WTC11 (cell line): Measurements from ENCODE around the gene ACSL4. TPM values are rescaled to one million over a fixed set of nuclear protein-coding genes. Genes with fewer than 3 reads are reported as not detected.

Experiments
- ATAC-seq: fragments of 200-7000 bp; cut with Tn5 transposase; 2 replicates; pipeline ENCODE4 v1.10.0; 2021; ENCODE audit warnings: mild to moderate bottlenecking, moderate library complexity
- CTCF ChIA-PET: fragments of 300-600 bp; sonication (Branson Sonifier 250); formaldehyde crosslinking; loops from one replicate; lab custom pipeline; 2021; ENCODE audit warnings: antibody characterized with exemption; lab: Charles Lee
- POLR2A ChIA-PET: fragments of 350-600 bp; sonication (Branson Sonifier 250); formaldehyde crosslinking; loops from one replicate; lab custom pipeline; 2021; ENCODE audit warnings: antibody characterized with exemption; lab: Charles Lee
- DNase-seq: peaks from one replicate; pipeline ENCODE4 v3.0.0; 2021; ENCODE audit warnings: low spot score
- H3K27ac Mint-ChIP-seq: 2 replicates; pipeline ENCODE4 v1.8.0; 2021; ENCODE audit warnings: mixed read lengths
- H3K27me3 Mint-ChIP-seq: 2 replicates; pipeline ENCODE4 v1.8.0; 2021; ENCODE audit warnings: low read depth, mild to moderate bottlenecking, moderate library complexity, mixed read lengths
- H3K36me3 Mint-ChIP-seq: 2 replicates; pipeline ENCODE4 v1.8.0; 2021; ENCODE audit warnings: mixed read lengths
- H3K4me1 Mint-ChIP-seq: 2 replicates; pipeline ENCODE4 v1.8.0; 2022; ENCODE audit warnings: mixed read lengths
- H3K4me3 Mint-ChIP-seq: 2 replicates; pipeline ENCODE4 v1.8.0; 2021; ENCODE audit warnings: mild to moderate bottlenecking, moderate library complexity, mixed read lengths
- H3K9me3 Mint-ChIP-seq: 2 replicates; pipeline ENCODE4 v1.8.0; 2021; ENCODE audit warnings: mixed read lengths
- ARID4B ChIP-seq: sonication (generic); formaldehyde crosslinking; IDR thresholded peaks from 2 replicates; pipeline ENCODE4 v1.8.0; 2023; ENCODE audit warnings: missing genetic modification reagents, mild to moderate bottlenecking, borderline replicate concordance
- GTF2I ChIP-seq: fragments of 250-450 bp; sonication (Bioruptor Pico); conservative IDR thresholded peaks from 2 replicates; pipeline ENCODE4 v1.4.0; 2021; ENCODE audit warnings: mild to moderate bottlenecking
- JAZF1 ChIP-seq: fragments of 250-450 bp; sonication (Bioruptor Pico); IDR thresholded peaks from 2 replicates; pipeline ENCODE4 v1.9.0; 2021; ENCODE audit warnings: moderate library complexity, mild to moderate bottlenecking, inconsistent platforms
- JUN ChIP-seq: sonication (generic); formaldehyde crosslinking; IDR thresholded peaks from 2 replicates; pipeline ENCODE4 v1.8.0; 2023; ENCODE audit warnings: mild to moderate bottlenecking, missing genetic modification reagents
- MAX ChIP-seq: sonication (generic); formaldehyde crosslinking; IDR thresholded peaks from 2 replicates; pipeline ENCODE4 v1.8.0; 2022; ENCODE audit warnings: mild to moderate bottlenecking, missing genetic modification reagents
- NR2C2 ChIP-seq: sonication (generic); formaldehyde crosslinking; IDR thresholded peaks from 2 replicates; pipeline ENCODE4 v1.8.0; 2022; ENCODE audit warnings: mild to moderate bottlenecking, missing genetic modification reagents
- OVOL2 ChIP-seq: fragments of 250-450 bp; sonication (Bioruptor Pico); IDR thresholded peaks from 2 replicates; pipeline ENCODE4 v1.9.0; 2021; ENCODE audit warnings: mild to moderate bottlenecking, borderline replicate concordance
- SMAD3 ChIP-seq: sonication (generic); formaldehyde crosslinking; IDR thresholded peaks from 2 replicates; pipeline ENCODE4 v1.8.0; 2022; ENCODE audit warnings: missing genetic modification reagents, mild to moderate bottlenecking, borderline replicate concordance
- SMAD4 ChIP-seq: sonication (generic); formaldehyde crosslinking; IDR thresholded peaks from 2 replicates; pipeline ENCODE4 v1.8.0; 2022; ENCODE audit warnings: mild to moderate bottlenecking, missing genetic modification reagents
- SP1 ChIP-seq: sonication (generic); formaldehyde crosslinking; conservative IDR thresholded peaks from 2 replicates; pipeline ENCODE4 v1.8.1; 2022; ENCODE audit warnings: missing genetic modification reagents
- STAT6 ChIP-seq: sonication (generic); formaldehyde crosslinking; conservative IDR thresholded peaks from 2 replicates; pipeline ENCODE4 v1.8.1; 2023; ENCODE audit warnings: mild to moderate bottlenecking, low read depth, missing genetic modification reagents, moderate library complexity
- TEAD1 ChIP-seq: sonication (generic); formaldehyde crosslinking; IDR thresholded peaks from 2 replicates; pipeline ENCODE4 v1.8.0; 2022; ENCODE audit warnings: mild to moderate bottlenecking, missing genetic modification reagents
- ZNF281 ChIP-seq: sonication (generic); formaldehyde crosslinking; IDR thresholded peaks from 2 replicates; pipeline ENCODE4 v1.8.0; 2023; ENCODE audit warnings: mild to moderate bottlenecking, missing genetic modification reagents
- total RNA-seq: library from RNA; stranded (reverse); gene quantifications from 3 replicates; pipeline ENCODE4 v1.2.3, GENCODE V29; 2021
- TF ChIP-seq, protein P1 (sequence below): sonication (generic); formaldehyde crosslinking; IDR thresholded peaks from 2 replicates; pipeline ENCODE4 v1.8.0; 2023; ENCODE audit warnings: missing genetic modification reagents
- TF ChIP-seq, protein P2 (sequence below): sonication (generic); formaldehyde crosslinking; IDR thresholded peaks from 2 replicates; pipeline ENCODE4 v1.8.1; 2023; ENCODE audit warnings: mild to moderate bottlenecking, missing genetic modification reagents, moderate library complexity

Gene ACSL4
- total RNA-seq, 1 experiment from 2014 or later: 57.7 TPM

- CTCF ChIA-PET: no interaction called here
- no peak for DNase-seq
- H3K9me3 Mint-ChIP-seq: no peaks in the 10 kb centered on the region
Observed at GRCh38 chrX:109776986-109777385, 43.9 kb upstream of the ACSL4 start.

GRCh38 chrX:109776432-109776831 is 43.4 kb upstream of the ACSL4 start:
- H3K4me3 Mint-ChIP-seq: no peak overlapping the region
- no peak overlapping the region for H3K27ac Mint-ChIP-seq
- DNase-seq: no peak
- no peaks in the 10 kb centered on the region for H3K9me3 Mint-ChIP-seq
- ChIA-PET POLR2A (no interaction called here), CTCF (no interaction called here)
- H3K36me3 Mint-ChIP-seq: no peaks in the 10 kb centered on the region
- no peaks in the 10 kb centered on the region for H3K27me3 Mint-ChIP-seq
- no peak for ATAC-seq
- H3K4me1 Mint-ChIP-seq: peaks cover 16% of the 10 kb centered on the region
- TF ChIP-seq, protein P1, sequence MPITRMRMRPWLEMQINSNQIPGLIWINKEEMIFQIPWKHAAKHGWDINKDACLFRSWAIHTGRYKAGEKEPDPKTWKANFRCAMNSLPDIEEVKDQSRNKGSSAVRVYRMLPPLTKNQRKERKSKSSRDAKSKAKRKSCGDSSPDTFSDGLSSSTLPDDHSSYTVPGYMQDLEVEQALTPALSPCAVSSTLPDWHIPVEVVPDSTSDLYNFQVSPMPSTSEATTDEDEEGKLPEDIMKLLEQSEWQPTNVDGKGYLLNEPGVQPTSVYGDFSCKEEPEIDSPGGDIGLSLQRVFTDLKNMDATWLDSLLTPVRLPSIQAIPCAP: no peak
- TF ChIP-seq OVOL2 (CRISPR knock-in tag): no peak
- TF ChIP-seq JUN (CRISPR knock-in tag): no peak
- no peak for TF ChIP-seq JAZF1 (CRISPR knock-in tag)
- TF ChIP-seq TEAD1 (CRISPR knock-in tag): no peak
- no peak for TF ChIP-seq STAT6 (CRISPR knock-in tag)
- TF ChIP-seq SMAD3 (CRISPR knock-in tag): no peak
- no peak for TF ChIP-seq SP1
- no peak for TF ChIP-seq SMAD4
- TF ChIP-seq MAX: no peak

More at GRCh38 chrX:109776986-109777385, 43.9 kb upstream of the ACSL4 start:
- peaks cover 16% of the 10 kb centered on the region for H3K4me1 Mint-ChIP-seq
- TF ChIP-seq ZNF281 (CRISPR knock-in tag) (no peak), NR2C2 (CRISPR knock-in tag) (no peak), GTF2I (CRISPR knock-in tag) (no peak), ARID4B (no peak), JAZF1 (CRISPR knock-in tag) (no peak)
- TF ChIP-seq, protein P2, sequence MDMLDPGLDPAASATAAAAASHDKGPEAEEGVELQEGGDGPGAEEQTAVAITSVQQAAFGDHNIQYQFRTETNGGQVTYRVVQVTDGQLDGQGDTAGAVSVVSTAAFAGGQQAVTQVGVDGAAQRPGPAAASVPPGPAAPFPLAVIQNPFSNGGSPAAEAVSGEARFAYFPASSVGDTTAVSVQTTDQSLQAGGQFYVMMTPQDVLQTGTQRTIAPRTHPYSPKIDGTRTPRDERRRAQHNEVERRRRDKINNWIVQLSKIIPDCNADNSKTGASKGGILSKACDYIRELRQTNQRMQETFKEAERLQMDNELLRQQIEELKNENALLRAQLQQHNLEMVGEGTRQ: no peak
- TF ChIP-seq, all 79 proteins: peak for 0
- ATAC-seq: no peak
- Mint-ChIP-seq H3K36me3 (no peaks in the 10 kb centered on the region), H3K4me3 (no peak overlapping the region), H3K27ac (no peak overlapping the region), H3K27me3 (no peaks in the 10 kb centered on the region)
- POLR2A ChIA-PET: no interaction called here
